GM10266 (cell line): ENCODE measurements around the gene PTK7.

Experiments used
- DNase-seq: peaks from one replicate; pipeline ENCODE4 v3.0.0; 2012; ENCODE audit errors: extremely low spot score
- CTCF ChIP-seq: IDR thresholded peaks from 2 replicates; pipeline ENCODE4 v1.5.1; 2012; ENCODE audit warnings: mild to moderate bottlenecking, low read depth; ENCODE audit not compliant: control insufficient read depth, insufficient read depth; ENCODE audit errors: missing control alignments

PTK7 gene

GRCh38 chr6:43184268-43184985 lies 108.3 kb downstream of the PTK7 start:
- TF ChIP-seq CTCF = no peak
- DNase-seq = no peak

GRCh38 chr6:43185391-43185985 lies 109.4 kb downstream of the PTK7 start:
- DNase-seq = no peak
- no peak for TF ChIP-seq CTCF

- no peak for TF ChIP-seq CTCF
- no peak for DNase-seq
These were observed 109.9 kb downstream of the PTK7 start for GRCh38 chr6:43186019-43186418.

GRCh38 chr6:43186706-43187105 lies 110.6 kb downstream of the PTK7 start:
- no peak for TF ChIP-seq CTCF

GRCh38 chr6:43187821-43188220 lies 111.7 kb downstream of the PTK7 start:
- TF ChIP-seq CTCF = no peak

More at GRCh38 chr6:43186706-43187105, 110.6 kb downstream of the PTK7 start:
- no peak for DNase-seq

GRCh38 chr6:43188426-43188825 lies 112.3 kb downstream of the PTK7 start:
- DNase-seq = no peak
- TF ChIP-seq CTCF = no peak

More at GRCh38 chr6:43187821-43188220, 111.7 kb downstream of the PTK7 start:
- no peak for DNase-seq

- DNase-seq = no peak
These were observed 113.7 kb downstream of the PTK7 start for GRCh38 chr6:43189776-43190304.

More at GRCh38 chr6:43189776-43190304, 113.7 kb downstream of the PTK7 start:
- no peak for TF ChIP-seq CTCF
